22Rv1 (cell line): Measurements from ENCODE around the gene RNF40.

Experiments
- CTCF ChIP-seq: fragments of 450-650 bp; IDR thresholded peaks from 2 replicates; pipeline ENCODE4 v1.5.1; 2017; ENCODE audit warnings: mild to moderate bottlenecking
- ZFX ChIP-seq: fragments of 450-650 bp; IDR thresholded peaks from 2 replicates; pipeline ENCODE4 v1.6.1; 2017; ENCODE audit warnings: antibody characterized with exemption, borderline replicate concordance

GRCh38 chr16:30785126-30786106 is 23.3 kb downstream of the RNF40 start:
- TF ChIP-seq CTCF, result no peak
- TF ChIP-seq ZFX, result no peak
